ENCODE measurements around the gene GNB3. TPM values are rescaled to one million over a fixed set of nuclear protein-coding genes. Genes with fewer than 3 reads are reported as not detected.

Gene GNB3
- polyA plus RNA-seq, 4 donors = 1.0 to 5.5 (median 3.2) TPM; not detected in 1

DNA sequence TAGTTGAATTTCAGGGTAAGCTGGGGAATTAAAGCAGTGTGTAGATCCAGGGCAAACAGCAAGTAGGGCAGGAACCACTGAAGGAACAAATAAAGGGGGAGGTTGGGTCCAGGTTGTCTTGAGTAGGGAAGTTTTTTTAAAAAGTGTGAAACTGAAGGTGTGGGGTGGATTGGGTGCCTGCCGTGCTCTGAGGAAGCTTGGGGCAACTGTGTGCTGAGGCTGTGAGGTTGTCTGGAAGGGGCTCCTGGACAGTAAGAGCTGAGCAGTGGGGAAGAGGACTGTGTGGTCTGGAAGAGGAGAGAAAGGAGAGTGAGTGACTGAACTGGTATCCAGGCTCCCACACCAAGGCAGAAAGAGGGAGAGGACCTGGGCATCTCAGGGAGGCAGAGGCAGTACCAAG, 30.0 kb upstream of the GNB3 start:
- FAIRE-seq = no peak
- 74 to 77% (median 75%) methylated on average over 1 of the region's 1 CpG for WGBS, 3 donors

DNA sequence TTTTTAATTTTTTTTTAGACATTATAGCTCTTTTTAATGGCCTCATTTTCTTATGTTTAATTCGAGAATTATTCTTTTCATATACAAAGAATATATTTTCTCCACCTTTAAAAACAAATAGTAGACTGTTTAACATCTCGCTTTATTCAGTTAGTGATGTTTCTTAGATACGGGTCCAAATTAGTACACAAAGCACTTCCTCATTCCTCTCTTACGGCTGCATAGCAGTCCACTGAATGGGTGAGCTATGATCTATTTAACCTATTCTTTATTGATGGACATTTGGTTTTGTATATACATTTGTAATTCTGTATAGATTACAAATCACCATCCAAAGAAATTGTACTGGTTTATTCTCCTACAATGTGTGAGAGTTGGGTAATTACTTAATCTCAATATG, 27.4 kb upstream of the GNB3 start:
- H3K4me3 ChIP-seq (ENCODE audit: low read depth in 1 of 3, low read length in 3 of 3) = no peak overlapping the region
- H3K9me3 ChIP-seq (ENCODE audit: control insufficient read depth in 2 of 2, insufficient read depth in 1 of 2, low read depth in 1 of 2, low read length in 1 of 2) = no peaks in the 10 kb centered on the region
- FAIRE-seq (no peak), DNase-seq (no peak)
- peaks cover 0 to 6% (median 0%) of the 10 kb centered on the region in 3 donors for H3K36me3 ChIP-seq (ENCODE audit: control insufficient read depth in 3 of 3, insufficient read depth in 2 of 3, low read depth in 1 of 3, low read length in 3 of 3)
- no peaks in the 10 kb centered on the region for H3K4me1 ChIP-seq (ENCODE audit: control insufficient read depth in 3 of 3, insufficient read depth in 2 of 3, low read depth in 1 of 3, low read length in 2 of 3)
- H3K27me3 ChIP-seq (ENCODE audit: control insufficient read depth in 3 of 3, insufficient read depth in 3 of 3, low read length in 3 of 3) = peaks cover 0 to 16% (median 0%) of the 10 kb centered on the region in 3 donors
- H3K27ac ChIP-seq (ENCODE audit: low read depth in 1 of 3, low read length in 2 of 3) = no peak overlapping the region
- 29 to 57% (median 45%) methylated on average over 4 of the region's 4 CpGs for WGBS, 3 donors

More for the DNA sequence above, 30.0 kb upstream of the GNB3 start:
- DNase-seq = no peak
- no peak overlapping the region for H3K27ac ChIP-seq (ENCODE audit: low read depth in 1 of 3, low read length in 2 of 3)
- H3K4me3 ChIP-seq (ENCODE audit: low read depth in 1 of 3, low read length in 3 of 3) = no peak overlapping the region
- H3K4me1 ChIP-seq (ENCODE audit: control insufficient read depth in 3 of 3, insufficient read depth in 2 of 3, low read depth in 1 of 3, low read length in 2 of 3) = no peaks in the 10 kb centered on the region
- H3K36me3 ChIP-seq (ENCODE audit: control insufficient read depth in 3 of 3, insufficient read depth in 2 of 3, low read depth in 1 of 3, low read length in 3 of 3) = peaks cover 0 to 2% (median 0%) of the 10 kb centered on the region in 3 donors
- no peaks in the 10 kb centered on the region for H3K9me3 ChIP-seq (ENCODE audit: control insufficient read depth in 2 of 2, insufficient read depth in 1 of 2, low read depth in 1 of 2, low read length in 1 of 2)
- peaks cover 0 to 16% (median 0%) of the 10 kb centered on the region in 3 donors for H3K27me3 ChIP-seq (ENCODE audit: control insufficient read depth in 3 of 3, insufficient read depth in 3 of 3, low read length in 3 of 3)

DNA sequence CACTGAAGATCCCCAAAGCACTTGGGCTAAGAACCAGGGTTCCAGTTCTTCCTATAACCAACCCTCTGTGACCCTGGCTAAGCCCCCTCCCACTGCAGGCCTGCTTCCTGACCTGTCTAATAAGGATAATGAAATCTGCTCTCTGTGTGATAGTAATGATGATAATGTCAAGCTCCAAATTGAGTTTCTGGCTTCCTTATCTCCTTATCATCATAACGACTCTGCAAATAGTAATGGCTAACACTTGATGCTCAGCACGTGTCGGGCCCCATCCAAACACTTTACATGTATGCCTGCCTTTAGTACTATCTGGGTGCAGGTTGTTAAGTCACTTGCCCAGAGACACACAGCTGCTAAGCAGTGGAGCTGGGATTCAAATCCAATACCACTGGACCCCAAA, 24.1 kb upstream of the GNB3 start:
- Histone ChIP-seq H3K9me3 (ENCODE audit: control insufficient read depth in 2 of 2, insufficient read depth in 1 of 2, low read depth in 1 of 2, low read length in 1 of 2) (no peaks in the 10 kb centered on the region), H3K36me3 (ENCODE audit: control insufficient read depth in 3 of 3, insufficient read depth in 2 of 3, low read depth in 1 of 3, low read length in 3 of 3) (peaks cover 0 to 6% (median 0%) of the 10 kb centered on the region in 3 donors), H3K27me3 (ENCODE audit: control insufficient read depth in 3 of 3, insufficient read depth in 3 of 3, low read length in 3 of 3) (peaks cover 0 to 29% (median 0%) of the 10 kb centered on the region in 3 donors), H3K4me3 (ENCODE audit: low read depth in 1 of 3, low read length in 3 of 3) (no peak overlapping the region), H3K4me1 (ENCODE audit: control insufficient read depth in 3 of 3, insufficient read depth in 2 of 3, low read depth in 1 of 3, low read length in 2 of 3) (peaks cover 0 to 10% (median 0%) of the 10 kb centered on the region in 3 donors), H3K27ac (ENCODE audit: low read depth in 1 of 3, low read length in 2 of 3) (no peak overlapping the region)
- DNase-seq (no peak), FAIRE-seq (no peak)
- WGBS, 3 donors = 38 to 61% (median 58%) methylated on average over 3 of the region's 3 CpGs

DNA sequence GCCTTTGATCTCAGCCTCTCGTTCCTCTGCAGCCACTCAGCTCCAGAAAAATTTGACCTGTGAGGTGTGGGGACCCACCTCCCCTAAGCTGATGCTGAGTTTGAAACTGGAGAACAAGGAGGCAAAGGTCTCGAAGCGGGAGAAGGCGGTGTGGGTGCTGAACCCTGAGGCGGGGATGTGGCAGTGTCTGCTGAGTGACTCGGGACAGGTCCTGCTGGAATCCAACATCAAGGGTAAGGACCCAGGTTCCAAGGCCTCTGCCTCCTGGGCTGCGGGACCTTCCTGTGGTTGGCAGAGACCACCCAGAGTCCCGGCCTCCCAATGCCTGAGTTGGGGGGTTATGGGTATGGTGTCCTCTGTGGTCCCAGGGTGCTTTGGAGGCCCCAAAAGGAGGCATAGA, 23.6 kb upstream of the GNB3 start:
- Histone ChIP-seq H3K27me3 (ENCODE audit: control insufficient read depth in 3 of 3, insufficient read depth in 3 of 3, low read length in 3 of 3) (peaks cover 0 to 34% (median 0%) of the 10 kb centered on the region in 3 donors), H3K36me3 (ENCODE audit: control insufficient read depth in 3 of 3, insufficient read depth in 2 of 3, low read depth in 1 of 3, low read length in 3 of 3) (peaks cover 0 to 6% (median 0%) of the 10 kb centered on the region in 3 donors), H3K27ac (ENCODE audit: low read depth in 1 of 3, low read length in 2 of 3) (no peak overlapping the region), H3K4me3 (ENCODE audit: low read depth in 1 of 3, low read length in 3 of 3) (no peak overlapping the region), H3K9me3 (ENCODE audit: control insufficient read depth in 2 of 2, insufficient read depth in 1 of 2, low read depth in 1 of 2, low read length in 1 of 2) (no peaks in the 10 kb centered on the region), H3K4me1 (ENCODE audit: control insufficient read depth in 3 of 3, insufficient read depth in 2 of 3, low read depth in 1 of 3, low read length in 2 of 3) (peaks cover 0 to 15% (median 0%) of the 10 kb centered on the region in 3 donors)
- DNase-seq (no peak), FAIRE-seq (no peak)
- WGBS, 3 donors = 41 to 75% (median 53%) methylated on average over 8 of the region's 8 CpGs

DNA sequence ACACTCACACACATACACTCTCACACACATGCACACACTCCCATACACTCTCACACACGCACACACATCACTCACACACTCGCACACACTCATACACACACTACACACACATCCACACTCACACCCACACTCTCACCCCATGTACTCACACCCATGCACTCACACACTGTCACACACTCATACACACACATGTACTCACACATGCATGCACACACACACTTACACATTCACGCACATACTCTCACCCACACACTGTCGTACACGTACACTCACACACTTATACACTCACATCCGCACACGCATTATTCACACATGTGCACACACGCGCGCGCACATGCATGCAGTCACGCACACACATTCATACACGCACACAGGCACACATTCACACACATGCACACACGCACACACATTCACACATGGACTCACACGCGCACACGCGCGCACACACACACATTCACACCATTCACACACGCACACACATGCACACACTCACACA, 23.0 kb upstream of the GNB3 start:
- no peak overlapping the region for H3K27ac ChIP-seq (ENCODE audit: low read depth in 1 of 3, low read length in 2 of 3)
- FAIRE-seq = no peak
- no peak for DNase-seq
- H3K27me3 ChIP-seq (ENCODE audit: control insufficient read depth in 3 of 3, insufficient read depth in 3 of 3, low read length in 3 of 3) = peaks cover 0 to 40% (median 0%) of the 10 kb centered on the region in 3 donors
- peaks cover 0 to 6% (median 0%) of the 10 kb centered on the region in 3 donors for H3K36me3 ChIP-seq (ENCODE audit: control insufficient read depth in 3 of 3, insufficient read depth in 2 of 3, low read depth in 1 of 3, low read length in 3 of 3)
- WGBS, 3 donors = 86 to 93% (median 92%) methylated on average over 20 of the region's 20 CpGs
- H3K4me3 ChIP-seq (ENCODE audit: low read depth in 1 of 3, low read length in 3 of 3) = no peak overlapping the region
- no peaks in the 10 kb centered on the region for H3K9me3 ChIP-seq (ENCODE audit: control insufficient read depth in 2 of 2, insufficient read depth in 1 of 2, low read depth in 1 of 2, low read length in 1 of 2)
- H3K4me1 ChIP-seq (ENCODE audit: control insufficient read depth in 3 of 3, insufficient read depth in 2 of 3, low read depth in 1 of 3, low read length in 2 of 3) = peaks cover 0 to 18% (median 0%) of the 10 kb centered on the region in 3 donors

DNA sequence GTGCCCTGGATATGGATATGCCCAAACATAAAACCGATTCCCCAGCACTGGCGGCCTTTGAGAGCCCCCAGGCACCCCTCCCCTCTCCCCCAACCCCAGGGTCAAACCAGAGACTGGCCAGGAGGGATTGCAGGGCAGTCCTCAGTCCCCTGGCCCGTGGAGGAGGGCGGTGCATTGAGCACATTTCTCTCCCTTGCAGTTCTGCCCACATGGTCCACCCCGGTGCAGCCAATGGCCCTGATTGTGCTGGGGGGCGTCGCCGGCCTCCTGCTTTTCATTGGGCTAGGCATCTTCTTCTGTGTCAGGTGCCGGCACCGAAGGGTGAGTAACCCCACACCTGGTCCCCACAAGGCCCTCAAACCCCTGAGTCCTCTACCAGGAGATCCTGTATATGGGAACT, 22.5 kb upstream of the GNB3 start:
- 72 to 76% (median 75%) methylated on average over 10 of the region's 10 CpGs for WGBS, 3 donors
- no peak for FAIRE-seq
- peaks cover 0 to 6% (median 0%) of the 10 kb centered on the region in 3 donors for H3K36me3 ChIP-seq (ENCODE audit: control insufficient read depth in 3 of 3, insufficient read depth in 2 of 3, low read depth in 1 of 3, low read length in 3 of 3)
- H3K27me3 ChIP-seq (ENCODE audit: control insufficient read depth in 3 of 3, insufficient read depth in 3 of 3, low read length in 3 of 3) = peaks cover 0 to 45% (median 0%) of the 10 kb centered on the region in 3 donors
- no peak for DNase-seq
- H3K9me3 ChIP-seq (ENCODE audit: control insufficient read depth in 2 of 2, insufficient read depth in 1 of 2, low read depth in 1 of 2, low read length in 1 of 2) = no peaks in the 10 kb centered on the region
- H3K4me1 ChIP-seq (ENCODE audit: control insufficient read depth in 3 of 3, insufficient read depth in 2 of 3, low read depth in 1 of 3, low read length in 2 of 3) = peaks cover 0 to 18% (median 0%) of the 10 kb centered on the region in 3 donors
- no peak overlapping the region for H3K27ac ChIP-seq (ENCODE audit: low read depth in 1 of 3, low read length in 2 of 3)
- no peak overlapping the region for H3K4me3 ChIP-seq (ENCODE audit: low read depth in 1 of 3, low read length in 3 of 3)

DNA sequence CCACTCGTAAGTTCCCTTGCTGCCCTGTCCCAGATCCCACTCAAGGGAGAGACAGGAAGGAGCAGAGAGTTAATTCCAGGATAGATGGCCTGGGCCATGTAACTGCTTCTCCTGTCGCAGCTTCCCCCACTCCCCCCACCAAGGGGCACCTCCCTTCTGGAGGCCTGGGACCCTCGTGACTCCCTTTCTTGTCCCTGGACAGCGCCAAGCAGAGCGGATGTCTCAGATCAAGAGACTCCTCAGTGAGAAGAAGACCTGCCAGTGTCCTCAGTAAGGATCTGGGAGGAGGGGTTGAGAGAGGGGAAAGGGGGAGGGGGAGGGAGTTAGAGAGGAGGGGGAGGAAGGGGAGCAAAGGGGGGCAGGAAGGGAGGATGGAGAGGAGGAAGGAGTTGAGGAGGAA, 22.1 kb upstream of the GNB3 start:
- Histone ChIP-seq H3K4me1 (ENCODE audit: control insufficient read depth in 3 of 3, insufficient read depth in 2 of 3, low read depth in 1 of 3, low read length in 2 of 3) (peaks cover 0 to 18% (median 0%) of the 10 kb centered on the region in 3 donors), H3K9me3 (ENCODE audit: control insufficient read depth in 2 of 2, insufficient read depth in 1 of 2, low read depth in 1 of 2, low read length in 1 of 2) (no peaks in the 10 kb centered on the region), H3K36me3 (ENCODE audit: control insufficient read depth in 3 of 3, insufficient read depth in 2 of 3, low read depth in 1 of 3, low read length in 3 of 3) (peaks cover 0 to 6% (median 0%) of the 10 kb centered on the region in 3 donors), H3K27me3 (ENCODE audit: control insufficient read depth in 3 of 3, insufficient read depth in 3 of 3, low read length in 3 of 3) (peaks cover 0 to 49% (median 0%) of the 10 kb centered on the region in 3 donors), H3K27ac (ENCODE audit: low read depth in 1 of 3, low read length in 2 of 3) (no peak overlapping the region), H3K4me3 (ENCODE audit: low read depth in 1 of 3, low read length in 3 of 3) (no peak overlapping the region)
- FAIRE-seq (no peak), DNase-seq (no peak)
- 75 to 89% (median 87%) methylated on average over 3 to 5 of the region's 5 CpGs for WGBS, 3 donors

DNA sequence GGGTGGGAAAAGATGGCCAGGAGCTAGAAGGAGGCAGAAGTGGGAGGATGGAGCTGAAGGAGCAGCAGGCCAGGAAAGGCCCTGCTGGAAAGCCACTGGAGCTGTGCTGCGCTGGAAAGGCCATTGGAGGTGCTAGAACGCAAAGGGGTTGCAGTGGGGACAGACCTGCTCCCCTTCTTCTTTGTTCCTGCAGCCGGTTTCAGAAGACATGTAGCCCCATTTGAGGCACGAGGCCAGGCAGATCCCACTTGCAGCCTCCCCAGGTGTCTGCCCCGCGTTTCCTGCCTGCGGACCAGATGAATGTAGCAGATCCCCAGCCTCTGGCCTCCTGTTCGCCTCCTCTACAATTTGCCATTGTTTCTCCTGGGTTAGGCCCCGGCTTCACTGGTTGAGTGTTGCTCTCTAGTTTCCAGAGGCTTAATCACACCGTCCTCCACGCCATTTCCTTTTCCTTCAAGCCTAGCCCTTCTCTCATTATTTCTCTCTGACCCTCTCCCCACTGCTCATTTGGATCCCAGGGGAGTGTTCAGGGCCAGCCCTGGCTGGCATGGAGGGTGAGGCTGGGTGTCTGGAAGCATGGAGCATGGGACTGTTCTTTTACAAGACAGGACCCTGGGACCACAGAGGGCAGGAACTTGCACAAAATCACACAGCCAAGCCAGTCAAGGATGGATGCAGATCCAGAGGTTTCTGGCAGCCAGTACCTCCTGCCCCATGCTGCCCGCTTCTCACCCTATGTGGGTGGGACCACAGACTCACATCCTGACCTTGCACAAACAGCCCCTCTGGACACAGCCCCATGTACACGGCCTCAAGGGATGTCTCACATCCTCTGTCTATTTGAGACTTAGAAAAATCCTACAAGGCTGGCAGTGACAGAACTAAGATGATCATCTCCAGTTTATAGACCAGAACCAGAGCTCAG, 21.4 kb upstream of the GNB3 start:
- 84 to 87% (median 85%) methylated on average over 12 to 13 of the region's 13 CpGs for WGBS, 3 donors
- Histone ChIP-seq H3K9me3 (ENCODE audit: control insufficient read depth in 2 of 2, insufficient read depth in 1 of 2, low read depth in 1 of 2, low read length in 1 of 2) (no peaks in the 10 kb centered on the region), H3K27me3 (ENCODE audit: control insufficient read depth in 3 of 3, insufficient read depth in 3 of 3, low read length in 3 of 3) (peaks cover 0 to 53% (median 2%) of the 10 kb centered on the region in 3 donors), H3K4me1 (ENCODE audit: control insufficient read depth in 3 of 3, insufficient read depth in 2 of 3, low read depth in 1 of 3, low read length in 2 of 3) (peaks cover 0 to 18% (median 0%) of the 10 kb centered on the region in 3 donors), H3K27ac (ENCODE audit: low read depth in 1 of 3, low read length in 2 of 3) (no peak overlapping the region), H3K36me3 (ENCODE audit: control insufficient read depth in 3 of 3, insufficient read depth in 2 of 3, low read depth in 1 of 3, low read length in 3 of 3) (peaks cover 0 to 6% (median 0%) of the 10 kb centered on the region in 3 donors), H3K4me3 (ENCODE audit: low read depth in 1 of 3, low read length in 3 of 3) (no peak overlapping the region)
- FAIRE-seq = no peak
- DNase-seq = no peak

Measured in small intestine (tissue), 7 donors.